GOT3 (cell line): ENCODE measurements around the gene ARSH.
"Not testable (repeated sequence)": the region's sequence is repeated elsewhere in the genome, so short reads cannot be mapped to it uniquely, and the experiment has no call there.

ENCODE experiments used
- DNase-seq: peaks from one replicate; lab custom pipeline; 2025; ENCODE audit warnings: mixed read lengths; lab: John Stamatoyannopoulos, UW

Gene ARSH

DNA sequence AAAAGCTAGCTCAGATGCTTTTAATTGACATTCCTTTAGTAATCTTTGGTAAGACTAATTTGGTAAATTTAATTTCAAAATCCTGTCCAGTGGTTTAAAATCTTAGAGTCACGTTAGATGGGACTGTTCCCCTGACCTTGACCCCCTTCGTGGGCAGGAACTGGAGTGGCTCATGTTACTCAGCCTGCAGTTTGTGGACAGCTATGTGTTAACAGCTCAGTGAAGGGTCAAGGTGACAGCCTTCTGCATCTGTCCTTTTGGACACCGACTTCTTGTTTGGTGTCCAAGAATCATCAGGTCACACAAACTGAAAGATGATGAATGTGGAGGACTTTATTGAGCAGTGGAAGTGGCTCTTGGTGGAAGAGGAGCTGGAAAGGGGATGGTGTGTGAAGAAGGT is 37.9 kb downstream of the ARSH start:
- no peak for DNase-seq

DNA sequence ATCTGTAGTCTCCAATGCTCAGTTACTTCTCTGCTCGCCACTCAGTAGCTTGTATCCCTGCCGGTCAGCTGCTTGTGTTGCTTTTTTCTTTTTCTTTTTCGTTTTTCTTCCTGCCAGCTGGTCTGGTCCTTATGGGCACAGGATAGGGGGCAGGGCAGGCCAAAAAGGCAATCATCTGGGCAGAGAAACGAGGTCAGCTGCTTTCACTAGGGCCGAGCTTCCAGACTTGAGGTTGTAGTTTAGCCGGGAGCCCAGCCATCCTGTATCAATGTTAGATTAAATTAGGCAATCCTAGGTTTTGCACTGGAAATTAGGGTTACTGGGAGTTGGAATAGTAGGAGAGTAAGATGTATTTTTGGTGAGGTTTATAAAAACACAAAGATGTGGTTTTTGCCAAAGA is 38.3 kb downstream of the ARSH start:
- no peak for DNase-seq

DNA sequence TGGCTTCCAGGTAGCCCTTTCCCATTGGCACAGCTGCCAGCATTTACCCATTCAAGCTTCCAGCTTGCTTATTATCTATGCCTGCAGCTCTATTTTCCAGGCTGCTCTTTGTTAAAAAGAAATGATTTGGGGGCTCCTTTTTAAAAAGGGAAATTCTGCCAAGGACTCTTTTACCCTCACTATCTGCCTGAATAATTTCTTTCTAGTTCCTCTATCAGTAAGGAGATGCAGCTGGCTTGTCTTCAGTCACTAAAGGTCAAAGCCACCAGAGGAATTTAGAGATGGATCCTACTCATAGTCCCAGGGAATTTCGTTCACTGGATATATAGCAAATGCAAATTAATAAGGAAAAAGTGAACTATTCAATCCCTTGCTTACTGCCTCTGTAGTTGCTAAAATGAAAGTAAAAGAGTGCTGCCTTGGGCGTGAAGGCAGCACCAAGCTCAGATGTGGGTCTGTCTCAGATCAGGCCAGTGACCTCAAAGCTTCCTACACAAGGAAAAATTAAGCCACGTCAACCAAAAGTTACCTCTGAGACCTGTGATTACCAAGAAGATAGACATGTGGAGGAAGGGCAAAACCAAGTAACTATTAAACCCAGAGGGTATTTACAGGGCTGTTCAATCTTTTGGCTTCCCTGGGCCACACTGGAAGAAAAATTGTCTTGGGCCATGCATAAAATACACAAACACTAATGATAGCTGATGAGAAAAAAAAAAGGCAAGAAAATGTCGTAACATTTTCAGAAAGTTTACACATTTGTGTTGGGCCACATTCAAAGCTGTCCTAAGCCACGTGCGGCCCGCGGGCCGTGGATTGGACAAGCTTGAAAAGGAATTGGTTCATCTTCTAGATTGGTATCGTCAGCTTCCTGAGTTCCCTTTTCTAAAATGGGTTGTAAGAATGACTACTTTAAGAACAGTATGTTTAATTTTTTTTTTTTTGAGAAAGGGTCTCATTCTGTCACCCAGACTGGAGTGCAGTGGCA is 40.2 kb downstream of the ARSH start:
- DNase-seq, result no peak

DNA sequence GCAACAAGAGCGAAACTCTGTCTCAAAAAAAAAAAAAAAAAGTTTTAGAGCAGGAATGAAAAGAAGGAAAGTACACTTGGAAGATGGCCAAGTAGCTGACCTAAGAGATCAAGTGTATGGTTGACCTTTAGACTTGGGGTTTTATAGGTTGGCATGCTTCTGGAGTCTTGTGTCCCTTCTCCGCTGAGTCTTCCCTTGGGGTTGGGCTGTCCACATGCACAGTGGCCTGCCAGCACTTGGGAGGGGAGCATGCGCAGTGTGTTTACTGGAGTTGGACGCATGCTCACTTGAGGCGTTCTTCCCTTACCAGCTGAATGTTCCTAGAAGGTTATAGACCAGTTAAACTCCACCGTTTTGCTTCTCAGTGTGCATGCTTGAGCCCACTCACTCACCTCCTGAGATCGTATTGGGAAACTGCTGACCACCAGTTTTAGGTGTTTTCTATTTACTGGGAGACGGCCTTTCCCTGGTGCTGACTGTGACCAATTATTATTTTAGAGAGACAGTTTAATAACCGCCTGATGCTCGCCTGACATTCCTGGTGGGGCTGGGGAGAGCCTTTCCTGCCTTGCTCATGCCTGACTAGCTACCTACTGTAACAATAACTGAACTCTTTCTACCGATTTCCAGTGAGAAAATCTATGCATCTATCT is 44.3 kb downstream of the ARSH start:
- DNase-seq, result not testable (repeated sequence)

DNA sequence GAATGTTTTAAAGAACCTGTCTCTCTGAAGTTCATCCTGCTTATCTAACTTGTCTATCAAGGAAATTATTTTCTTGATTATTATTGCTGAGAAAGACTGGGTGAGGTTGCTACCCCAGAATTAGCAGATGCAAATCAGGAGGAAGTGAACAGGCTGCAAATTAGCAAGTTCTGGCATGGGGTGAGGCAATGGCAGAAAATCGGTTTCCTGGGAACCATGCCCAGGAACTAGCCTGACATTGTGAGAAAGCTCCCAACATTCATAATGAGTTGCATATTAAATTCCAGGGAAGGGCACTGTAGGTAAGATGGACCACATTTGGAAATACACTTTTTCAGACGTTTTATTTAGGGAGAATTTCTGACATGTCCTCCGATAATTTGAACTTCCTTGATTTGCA is 46.5 kb downstream of the ARSH start:
- no peak for DNase-seq

DNA sequence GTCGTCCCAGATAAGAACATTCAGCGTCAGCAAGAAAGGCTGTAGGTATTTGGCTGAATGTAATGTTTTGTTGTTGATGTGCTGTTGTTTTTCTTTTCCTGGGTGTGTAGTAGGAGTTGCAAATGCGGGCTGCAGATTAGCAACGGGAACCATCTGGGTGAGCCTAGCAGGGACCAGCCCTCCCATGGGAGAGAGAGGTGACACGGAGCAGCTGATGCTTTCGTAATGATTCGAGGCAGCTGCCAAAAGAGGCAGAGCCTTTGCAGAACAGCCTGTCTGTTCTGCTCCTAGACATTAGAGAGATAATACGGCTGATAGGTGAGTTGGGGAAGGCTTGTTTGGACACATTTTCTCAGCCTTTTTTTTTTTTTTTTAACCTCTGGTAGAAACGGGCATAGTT is 60.2 kb downstream of the ARSH start:
- no peak for DNase-seq

DNA sequence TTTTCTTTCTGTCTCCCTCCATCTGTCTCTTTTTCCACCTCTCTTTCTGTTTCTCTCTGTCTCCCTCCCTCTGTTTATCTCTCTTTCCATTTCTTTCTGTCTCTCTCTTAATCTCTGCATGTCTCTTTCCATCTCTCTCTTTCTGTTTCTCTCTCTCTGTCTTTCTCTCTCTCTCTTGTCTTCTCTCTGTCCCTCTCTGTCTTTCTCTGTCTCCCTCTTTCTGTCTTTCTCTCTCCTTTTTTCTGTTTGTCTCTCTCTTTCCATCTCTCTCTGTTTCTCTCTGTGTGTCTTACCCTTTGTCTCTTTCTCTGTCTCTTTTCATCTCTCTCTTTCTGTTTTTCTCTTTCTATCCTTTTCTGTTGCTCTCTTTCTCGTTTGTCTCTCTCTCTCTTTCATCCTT is 69.6 kb downstream of the ARSH start:
- no peak for DNase-seq

DNA sequence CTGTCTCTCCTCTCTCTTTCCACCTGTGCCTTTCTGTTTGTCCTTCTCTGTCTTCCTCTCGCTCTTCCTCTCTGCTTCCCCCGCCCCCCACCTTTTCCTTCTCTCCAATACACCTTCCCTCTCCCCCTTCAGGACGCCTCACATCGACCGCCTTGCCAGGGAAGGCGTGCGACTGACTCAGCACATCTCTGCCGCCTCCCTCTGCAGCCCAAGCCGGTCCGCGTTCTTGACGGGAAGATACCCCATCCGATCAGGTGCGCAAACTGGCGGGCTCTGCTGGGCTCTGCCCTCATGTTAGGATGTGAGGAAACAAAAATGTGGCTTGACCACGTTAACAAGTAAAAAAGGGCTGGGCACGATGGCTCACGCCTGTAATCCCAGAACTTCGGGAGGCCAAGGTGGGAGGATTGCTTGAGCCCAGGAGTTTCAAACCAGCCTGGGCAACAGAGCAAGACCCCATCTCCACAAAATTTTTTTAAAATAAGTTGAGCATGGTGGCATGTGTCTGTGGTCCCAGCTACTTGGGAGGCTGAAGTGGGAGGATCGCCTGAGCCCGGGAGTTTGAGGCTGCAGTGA is 70.2 kb downstream of the ARSH start:
- DNase-seq, result no peak
